Keratinocyte (primary cell): ENCODE data around the gene TUFT1.

Experiments used
- EZH2 ChIP-seq: IDR thresholded peaks from one replicate; pipeline ENCODE4 v1.6.1; 2012; ENCODE audit warnings: inconsistent platforms, mild to moderate bottlenecking, low read length, moderate library complexity
- TF ChIP-seq, protein P1 (sequence below), 3 experiments: IDR thresholded peaks in 1 of 3; conservative IDR thresholded peaks in 1 of 3; optimal IDR thresholded peaks in 1 of 3; 2 replicates in 2 of 3; 3 replicates in 1 of 3; pipeline versions ENCODE3 to v1.5.1; 2011; ENCODE audit warnings: low read length in 3 of 3, mild to moderate bottlenecking in 3 of 3, moderate library complexity in 2 of 3, control low read depth in 1 of 3, inconsistent platforms in 1 of 3; ENCODE audit not compliant: insufficient read depth in 2 of 3; ENCODE audit errors: extremely low read depth in 1 of 3

DNA sequence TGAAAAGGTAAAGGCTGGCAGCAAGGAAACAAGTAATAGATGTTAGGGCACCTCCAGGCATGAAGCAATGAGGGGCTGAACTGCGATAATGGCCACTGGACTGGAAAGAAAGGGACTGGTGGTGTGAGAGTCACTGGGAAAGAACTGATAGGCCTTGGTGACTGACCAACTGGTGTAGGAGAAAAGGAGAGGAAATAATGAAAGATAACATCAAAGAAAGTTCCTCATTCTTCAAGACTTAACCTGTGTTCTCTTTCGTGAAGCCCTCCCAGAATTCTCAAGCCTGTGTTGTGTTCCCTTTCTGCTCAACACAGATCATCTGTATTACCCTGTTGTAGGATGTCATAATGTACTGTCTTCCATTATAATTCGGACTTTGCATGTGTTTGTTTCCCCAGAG lies 50.9 kb downstream of the TUFT1 start:
- TF ChIP-seq, protein P1, sequence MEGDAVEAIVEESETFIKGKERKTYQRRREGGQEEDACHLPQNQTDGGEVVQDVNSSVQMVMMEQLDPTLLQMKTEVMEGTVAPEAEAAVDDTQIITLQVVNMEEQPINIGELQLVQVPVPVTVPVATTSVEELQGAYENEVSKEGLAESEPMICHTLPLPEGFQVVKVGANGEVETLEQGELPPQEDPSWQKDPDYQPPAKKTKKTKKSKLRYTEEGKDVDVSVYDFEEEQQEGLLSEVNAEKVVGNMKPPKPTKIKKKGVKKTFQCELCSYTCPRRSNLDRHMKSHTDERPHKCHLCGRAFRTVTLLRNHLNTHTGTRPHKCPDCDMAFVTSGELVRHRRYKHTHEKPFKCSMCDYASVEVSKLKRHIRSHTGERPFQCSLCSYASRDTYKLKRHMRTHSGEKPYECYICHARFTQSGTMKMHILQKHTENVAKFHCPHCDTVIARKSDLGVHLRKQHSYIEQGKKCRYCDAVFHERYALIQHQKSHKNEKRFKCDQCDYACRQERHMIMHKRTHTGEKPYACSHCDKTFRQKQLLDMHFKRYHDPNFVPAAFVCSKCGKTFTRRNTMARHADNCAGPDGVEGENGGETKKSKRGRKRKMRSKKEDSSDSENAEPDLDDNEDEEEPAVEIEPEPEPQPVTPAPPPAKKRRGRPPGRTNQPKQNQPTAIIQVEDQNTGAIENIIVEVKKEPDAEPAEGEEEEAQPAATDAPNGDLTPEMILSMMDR (optimal IDR thresholded peaks at IDR 0.05 in 1 of 3, IDR thresholded peaks at IDR 0.05 in 1 of 3, conservative IDR thresholded peaks at IDR 0.05 in 1 of 3; ENCODE audit: extremely low read depth in 1 of 3, insufficient read depth in 2 of 3, low read length in 3 of 3): no peak
- no peak for TF ChIP-seq EZH2
